ENCODE data around the gene PCDHA1.

PCDHA1 gene

GRCh38 chr5:140785905-140786686, at the start of gene PCDHA1:
Gene PCDHA1 (plus strand): TSS chr5:140786140.
- CTCF ChIA-PET: no interaction called here
- POLR2A ChIA-PET: no interaction called here
- TF ChIP-seq CTCF (IDR thresholded peaks at IDR 0.05; ENCODE audit: insufficient read depth, low read length, missing control alignments): no peak
- no peak for DNase-seq (ENCODE audit: low read depth, low spot score)
- no peak within 1 kb of the TSS for H3K4me3 ChIP-seq (ENCODE audit: low read depth, low read length)

- no peak overlapping the region for H3K4me3 ChIP-seq (ENCODE audit: low read depth, low read length)
- no peak for TF ChIP-seq CTCF (IDR thresholded peaks at IDR 0.05; ENCODE audit: insufficient read depth, low read length, missing control alignments)
- ChIA-PET CTCF (no interaction called here), POLR2A (no interaction called here)
- DNase-seq (ENCODE audit: low read depth, low spot score): no peak
Observed at GRCh38 chr5:140737486-140737885, 48.5 kb upstream of the PCDHA1 start.

- no peak for DNase-seq (ENCODE audit: low read depth, low spot score)
- TF ChIP-seq CTCF (IDR thresholded peaks at IDR 0.05; ENCODE audit: insufficient read depth, low read length, missing control alignments): no peak
- no peak overlapping the region for H3K4me3 ChIP-seq (ENCODE audit: low read depth, low read length)
- ChIA-PET POLR2A (no interaction called here), CTCF (no interaction called here)
Observed at GRCh38 chr5:140741967-140742366, 44.0 kb upstream of the PCDHA1 start.

GRCh38 chr5:140753561-140753960, 32.4 kb upstream of the PCDHA1 start:
- TF ChIP-seq CTCF (IDR thresholded peaks at IDR 0.05; ENCODE audit: insufficient read depth, low read length, missing control alignments): no peak
- ChIA-PET CTCF (no interaction called here), POLR2A (no interaction called here)
- no peak for DNase-seq (ENCODE audit: low read depth, low spot score)
- no peak overlapping the region for H3K4me3 ChIP-seq (ENCODE audit: low read depth, low read length)

GRCh38 chr5:140764177-140764973, 21.6 kb upstream of the PCDHA1 start:
- no peak for TF ChIP-seq CTCF (IDR thresholded peaks at IDR 0.05; ENCODE audit: insufficient read depth, low read length, missing control alignments)
- H3K4me3 ChIP-seq (ENCODE audit: low read depth, low read length): no peak overlapping the region
- POLR2A ChIA-PET: no interaction called here
- DNase-seq (ENCODE audit: low read depth, low spot score): no peak
- CTCF ChIA-PET: no interaction called here

GRCh38 chr5:140767444-140767843, 18.5 kb upstream of the PCDHA1 start:
- ChIA-PET POLR2A (no interaction called here), CTCF (interaction anchor here (1.4 kb wide), 1 partner anchor 552 kb away, joined by 3 read pairs; no protein-coding TSS in a partner anchor)
- no peak for TF ChIP-seq CTCF (IDR thresholded peaks at IDR 0.05; ENCODE audit: insufficient read depth, low read length, missing control alignments)

More at GRCh38 chr5:140767444-140767843, 18.5 kb upstream of the PCDHA1 start:
- no peak for DNase-seq (ENCODE audit: low read depth, low spot score)
- H3K4me3 ChIP-seq (ENCODE audit: low read depth, low read length): no peak overlapping the region
